ENCODE results near the gene INVS.

GRCh38 chr9:100104314-100104713 lies 5.3 kb downstream of the INVS start:
- TF ChIP-seq CTCF (IDR thresholded peaks at IDR 0.05) = no peak
- no peak for TF ChIP-seq POLR2A (IDR thresholded peaks at IDR 0.05)

Measured in prostate gland (tissue), 2 donors.